HG03108 (cell line): ENCODE results near the gene NHERF2.

Experiments
- ATAC-seq: cut with Tn5 transposase; IDR thresholded peaks from one replicate; pipeline ENCODE4 v1.9.1; 2021; ENCODE audit warnings: moderate library complexity; ENCODE audit not compliant: unreplicated experiment

Gene NHERF2

GRCh38 chr16:2039274-2040031 is 12.8 kb downstream of the NHERF2 start:
- ATAC-seq, result no peak

GRCh38 chr16:2040041-2040786 is 13.5 kb downstream of the NHERF2 start:
- no peak for ATAC-seq

GRCh38 chr16:2040787-2041522 is 14.3 kb downstream of the NHERF2 start:
- ATAC-seq, result no peak

GRCh38 chr16:2042171-2042985 is 15.7 kb downstream of the NHERF2 start:
- no peak for ATAC-seq

GRCh38 chr16:2042986-2043666 is 16.4 kb downstream of the NHERF2 start:
- ATAC-seq, result no peak

- ATAC-seq, result no peak
Observed at GRCh38 chr16:2043667-2044451, 17.2 kb downstream of the NHERF2 start.

GRCh38 chr16:2044541-2044940 is 17.8 kb downstream of the NHERF2 start:
- ATAC-seq, result no peak

- no peak for ATAC-seq
Observed at GRCh38 chr16:2045965-2046892, 19.5 kb downstream of the NHERF2 start.

- no peak for ATAC-seq
Observed at GRCh38 chr16:2046893-2047329, 20.2 kb downstream of the NHERF2 start.

GRCh38 chr16:2047330-2048115 is 20.8 kb downstream of the NHERF2 start, which contains the start of the genes NTHL1 and TSC2:
Gene NTHL1 (minus strand): TSS chr16:2047834. CDS start chr16:2047823, 11 bp downstream.
Gene TSC2 (plus strand): TSS chr16:2047985. CDS start chr16:2048616, 631 bp downstream.
- peak; percentile 89 for ATAC-seq

GRCh38 chr16:2048116-2048543 is 21.4 kb downstream of the NHERF2 start:
- no peak for ATAC-seq

- no peak for ATAC-seq
Observed at GRCh38 chr16:2053211-2053610, 26.5 kb downstream of the NHERF2 start.

- no peak for ATAC-seq
Observed at GRCh38 chr16:2053897-2054296, 27.2 kb downstream of the NHERF2 start.

- no peak for ATAC-seq
Observed at GRCh38 chr16:2054543-2055245, 28.0 kb downstream of the NHERF2 start.

- ATAC-seq, result no peak
Observed at GRCh38 chr16:2056077-2056476, 29.4 kb downstream of the NHERF2 start.

GRCh38 chr16:2056681-2057407 is 30.1 kb downstream of the NHERF2 start:
- ATAC-seq, result no peak
